Endometrial microvascular endothelial cells (primary cell): Measurements from ENCODE around the gene PCDHGA4. TPM values are rescaled to one million over a fixed set of nuclear protein-coding genes. Genes with fewer than 3 reads are reported as not detected.
"Not testable (repeated sequence)": the region's sequence is repeated elsewhere in the genome, so short reads cannot be mapped to it uniquely, and the experiment has no call there.

ENCODE experiments used
- in situ Hi-C: cut with HindIII; loops from 2 replicates; pipeline ENCODE4 v1.10.0; 2017; ENCODE audit warnings: low sequenced_read_pairs, low pct_unique_long_range_greater_than_20kb; ENCODE audit errors: inconsistent ontology term
- total RNA-seq: library from RNA; depleted of rRNA; stranded (reverse); fragments of >200 nt; gene quantifications from one replicate; pipeline ENCODE4 v1.2.3, GENCODE V29; 2015; ENCODE audit errors: inconsistent ontology term

PCDHGA4 gene
- total RNA-seq, 1 donor from 2014 or later = 3.2 TPM

- in situ Hi-C loops = not testable (repeated sequence)
Observed at GRCh38 chr5:141375444-141376155, 20.8 kb downstream of the PCDHGA4 start.

- in situ Hi-C loops = no loop called here
Observed at GRCh38 chr5:141382469-141383294, 27.9 kb downstream of the PCDHGA4 start, which contains the start of gene PCDHGA7. PCDHGA7 (plus strand) TSS chr5:141382742; CDS start chr5:141382900, 158 bp downstream.

- in situ Hi-C loops = no loop called here
Observed at GRCh38 chr5:141383345-141383744, 28.5 kb downstream of the PCDHGA4 start.

GRCh38 chr5:141384471-141385267 is 29.8 kb downstream of the PCDHGA4 start:
- in situ Hi-C loops = no loop called here

GRCh38 chr5:141387557-141388311 is 32.9 kb downstream of the PCDHGA4 start, which contains the start of gene PCDHGB4:
PCDHGB4 (plus strand) TSS chr5:141387698; CDS start chr5:141387885, 187 bp downstream.
- in situ Hi-C loops = not testable (repeated sequence)

GRCh38 chr5:141388661-141389060 is 33.8 kb downstream of the PCDHGA4 start:
- in situ Hi-C loops = no loop called here

- in situ Hi-C loops = no loop called here
Observed at GRCh38 chr5:141389153-141390042, 34.6 kb downstream of the PCDHGA4 start.

GRCh38 chr5:141392429-141393198 is 37.8 kb downstream of the PCDHGA4 start, which contains the start of gene PCDHGA8:
PCDHGA8 (plus strand) TSS chr5:141392633; CDS start chr5:141392814, 181 bp downstream.
- in situ Hi-C loops = no loop called here

- in situ Hi-C loops = no loop called here
Observed at GRCh38 chr5:141393267-141393666, 38.4 kb downstream of the PCDHGA4 start.

GRCh38 chr5:141394401-141395187 is 39.8 kb downstream of the PCDHGA4 start:
- in situ Hi-C loops = not testable (repeated sequence)

- in situ Hi-C loops = not testable (repeated sequence)
Observed at GRCh38 chr5:141397756-141398551, 43.1 kb downstream of the PCDHGA4 start, which contains the start of gene PCDHGB5. PCDHGB5 (plus strand) TSS chr5:141397947; CDS start chr5:141398128, 181 bp downstream.

- in situ Hi-C loops = no loop called here
Observed at GRCh38 chr5:141398608-141399007, 43.8 kb downstream of the PCDHGA4 start.

GRCh38 chr5:141399555-141400258 is 44.9 kb downstream of the PCDHGA4 start:
- in situ Hi-C loops = no loop called here

- in situ Hi-C loops = no loop called here
Observed at GRCh38 chr5:141402553-141403243, 47.9 kb downstream of the PCDHGA4 start, which contains the start of gene PCDHGA9. PCDHGA9 (plus strand) TSS chr5:141402778; CDS start chr5:141402953, 175 bp downstream.
